DMS 273 (cell line): ENCODE results near the gene BSN.

ENCODE experiments used
- DNase-seq: peaks from one replicate; lab custom pipeline; 2025; ENCODE audit not compliant: unreplicated experiment; lab: John Stamatoyannopoulos, UW

Gene BSN, protein sequence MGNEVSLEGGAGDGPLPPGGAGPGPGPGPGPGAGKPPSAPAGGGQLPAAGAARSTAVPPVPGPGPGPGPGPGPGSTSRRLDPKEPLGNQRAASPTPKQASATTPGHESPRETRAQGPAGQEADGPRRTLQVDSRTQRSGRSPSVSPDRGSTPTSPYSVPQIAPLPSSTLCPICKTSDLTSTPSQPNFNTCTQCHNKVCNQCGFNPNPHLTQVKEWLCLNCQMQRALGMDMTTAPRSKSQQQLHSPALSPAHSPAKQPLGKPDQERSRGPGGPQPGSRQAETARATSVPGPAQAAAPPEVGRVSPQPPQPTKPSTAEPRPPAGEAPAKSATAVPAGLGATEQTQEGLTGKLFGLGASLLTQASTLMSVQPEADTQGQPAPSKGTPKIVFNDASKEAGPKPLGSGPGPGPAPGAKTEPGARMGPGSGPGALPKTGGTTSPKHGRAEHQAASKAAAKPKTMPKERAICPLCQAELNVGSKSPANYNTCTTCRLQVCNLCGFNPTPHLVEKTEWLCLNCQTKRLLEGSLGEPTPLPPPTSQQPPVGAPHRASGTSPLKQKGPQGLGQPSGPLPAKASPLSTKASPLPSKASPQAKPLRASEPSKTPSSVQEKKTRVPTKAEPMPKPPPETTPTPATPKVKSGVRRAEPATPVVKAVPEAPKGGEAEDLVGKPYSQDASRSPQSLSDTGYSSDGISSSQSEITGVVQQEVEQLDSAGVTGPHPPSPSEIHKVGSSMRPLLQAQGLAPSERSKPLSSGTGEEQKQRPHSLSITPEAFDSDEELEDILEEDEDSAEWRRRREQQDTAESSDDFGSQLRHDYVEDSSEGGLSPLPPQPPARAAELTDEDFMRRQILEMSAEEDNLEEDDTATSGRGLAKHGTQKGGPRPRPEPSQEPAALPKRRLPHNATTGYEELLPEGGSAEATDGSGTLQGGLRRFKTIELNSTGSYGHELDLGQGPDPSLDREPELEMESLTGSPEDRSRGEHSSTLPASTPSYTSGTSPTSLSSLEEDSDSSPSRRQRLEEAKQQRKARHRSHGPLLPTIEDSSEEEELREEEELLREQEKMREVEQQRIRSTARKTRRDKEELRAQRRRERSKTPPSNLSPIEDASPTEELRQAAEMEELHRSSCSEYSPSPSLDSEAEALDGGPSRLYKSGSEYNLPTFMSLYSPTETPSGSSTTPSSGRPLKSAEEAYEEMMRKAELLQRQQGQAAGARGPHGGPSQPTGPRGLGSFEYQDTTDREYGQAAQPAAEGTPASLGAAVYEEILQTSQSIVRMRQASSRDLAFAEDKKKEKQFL (N-terminal part only)

DNA sequence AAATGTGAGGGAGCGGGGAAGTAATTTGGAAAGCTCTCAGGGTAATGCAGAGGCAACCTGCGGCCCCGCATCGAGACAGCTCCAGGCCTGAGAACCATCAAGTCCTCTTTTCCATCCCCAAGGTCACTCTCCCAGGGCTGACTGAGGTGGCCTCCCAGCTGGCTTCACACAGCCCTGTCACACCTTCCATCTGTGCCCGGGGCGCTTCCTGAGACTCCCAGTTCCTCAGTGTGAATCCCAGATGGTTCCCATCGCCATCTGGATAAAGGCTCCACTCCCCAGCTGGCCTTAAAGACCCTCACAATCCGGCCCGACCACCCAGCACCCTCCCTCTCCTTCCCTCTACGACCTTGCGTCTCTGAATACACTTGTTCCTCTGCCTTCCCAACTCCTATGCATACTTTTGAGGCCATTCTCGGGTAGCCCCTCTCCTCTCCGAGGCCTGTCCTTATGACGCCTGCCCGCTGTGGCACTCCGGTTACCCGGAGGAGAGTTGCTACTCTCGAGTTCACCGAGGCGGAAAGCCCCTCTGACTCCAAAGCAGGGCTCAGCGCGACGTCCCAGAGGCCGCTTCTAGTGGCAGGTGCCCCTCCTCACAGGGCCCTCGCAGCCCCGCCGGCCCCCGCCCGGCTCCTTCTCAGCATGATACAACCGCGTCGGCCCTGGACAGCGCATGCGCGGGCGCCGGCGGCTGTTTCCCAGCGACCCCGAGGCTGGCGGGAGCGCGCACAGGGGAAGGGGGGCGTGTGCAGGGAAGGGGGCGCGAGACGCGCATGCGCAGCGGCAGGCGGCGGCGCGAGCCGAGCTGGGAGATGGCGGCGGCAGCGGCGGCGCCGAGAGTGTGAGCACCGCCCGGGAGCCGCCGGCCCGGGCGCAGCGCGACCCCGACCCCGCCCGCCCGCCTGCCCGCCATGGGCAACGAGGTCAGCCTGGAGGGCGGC is at the start of gene BSN:
BSN (plus strand) TSS at position 786 of the 941 bp plus-strand sequence; CDS start at position 912, 126 bp downstream.
- DNase-seq: peak; percentile 95

DNA sequence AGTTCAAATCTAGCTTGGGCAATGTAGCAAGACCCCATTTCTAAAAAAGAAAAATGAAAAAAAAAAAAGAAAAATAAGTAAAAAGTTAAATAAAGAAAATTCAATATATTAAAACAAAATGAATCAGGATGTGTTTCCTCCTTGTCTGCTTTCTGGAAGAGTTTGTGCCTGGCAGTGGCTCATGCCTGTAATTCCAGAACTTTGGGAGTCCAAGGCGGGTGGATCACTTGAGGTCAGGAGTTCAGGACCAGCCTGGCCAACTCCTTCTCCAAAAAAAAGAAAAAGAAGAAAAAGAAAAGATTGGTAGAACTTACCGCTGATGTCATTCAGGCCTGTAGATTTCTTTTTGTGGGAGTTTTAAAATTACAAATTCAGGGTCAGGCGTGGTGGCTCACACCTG is 47.4 kb upstream of the BSN start:
- DNase-seq: no peak

DNA sequence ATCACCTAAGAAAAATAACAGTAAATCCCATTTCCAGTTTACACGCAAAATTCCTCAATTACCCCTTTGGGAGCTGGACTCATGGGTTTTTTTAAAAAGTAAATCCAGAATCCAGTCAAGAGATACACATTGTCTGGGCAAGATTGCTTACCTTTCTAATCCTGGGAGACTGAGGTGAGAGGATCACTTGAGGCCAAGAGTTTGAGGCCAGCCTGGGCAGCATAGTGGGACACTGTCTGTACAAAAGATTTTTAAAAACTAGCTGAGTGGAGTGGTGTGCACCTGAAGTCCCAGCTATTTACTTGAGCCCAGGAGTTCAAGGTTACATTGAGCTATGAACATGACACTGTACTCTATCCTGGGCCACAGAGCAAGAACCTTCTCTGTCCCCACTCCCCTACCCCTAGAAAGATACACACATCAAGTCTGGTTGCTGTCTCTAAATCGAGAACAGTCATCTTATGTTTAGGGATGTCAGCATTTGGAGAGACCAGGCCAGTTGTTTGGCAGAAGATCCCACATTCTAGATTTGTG is 45.2 kb upstream of the BSN start:
- DNase-seq: no peak

DNA sequence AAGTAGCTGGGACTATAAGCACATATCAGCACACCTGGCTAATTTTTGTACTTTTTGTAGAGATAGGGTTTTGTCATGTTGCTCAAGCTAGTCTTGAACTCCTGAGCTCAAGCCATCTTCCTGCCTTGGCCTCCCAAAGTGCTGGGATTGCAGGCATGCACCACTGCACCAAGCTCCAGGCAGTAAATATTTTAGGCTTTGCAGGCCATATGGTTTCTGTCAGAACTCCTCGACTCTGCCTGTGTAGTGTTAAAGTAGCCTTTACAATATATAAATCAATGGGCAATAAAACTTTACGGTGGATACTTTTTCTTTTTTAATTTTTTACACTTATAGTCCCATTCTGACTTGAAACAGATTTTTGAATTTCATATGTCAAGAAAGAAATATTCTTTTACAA is 42.6 kb upstream of the BSN start:
- DNase-seq: no peak

DNA sequence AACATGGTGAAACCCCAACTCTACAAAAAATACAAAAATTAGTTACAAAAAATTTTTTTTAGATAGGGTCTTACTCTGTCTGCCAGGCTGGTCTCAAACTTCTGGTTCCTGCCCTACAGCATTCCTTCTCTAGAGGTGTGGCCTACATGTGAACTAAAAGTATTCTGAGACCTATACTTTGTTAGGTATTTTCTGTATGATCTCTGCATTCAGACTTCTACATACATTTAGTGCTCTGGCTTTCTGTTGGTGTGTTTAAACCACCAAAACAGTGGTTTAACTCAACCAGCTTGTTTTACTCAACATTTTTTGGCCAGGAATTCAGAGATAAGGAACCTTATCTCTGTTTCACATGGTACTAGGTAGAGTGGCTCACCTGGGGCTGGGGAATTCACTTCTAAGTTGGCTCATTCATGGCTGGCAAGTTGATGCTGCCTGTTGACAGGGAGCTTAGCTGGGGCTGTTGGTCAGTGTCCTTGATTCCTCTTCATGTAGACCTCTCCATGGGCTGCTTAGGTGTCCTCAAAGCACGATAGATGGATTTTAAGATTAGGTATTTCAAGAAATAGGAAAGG is 41.4 kb upstream of the BSN start:
- DNase-seq: no peak

DNA sequence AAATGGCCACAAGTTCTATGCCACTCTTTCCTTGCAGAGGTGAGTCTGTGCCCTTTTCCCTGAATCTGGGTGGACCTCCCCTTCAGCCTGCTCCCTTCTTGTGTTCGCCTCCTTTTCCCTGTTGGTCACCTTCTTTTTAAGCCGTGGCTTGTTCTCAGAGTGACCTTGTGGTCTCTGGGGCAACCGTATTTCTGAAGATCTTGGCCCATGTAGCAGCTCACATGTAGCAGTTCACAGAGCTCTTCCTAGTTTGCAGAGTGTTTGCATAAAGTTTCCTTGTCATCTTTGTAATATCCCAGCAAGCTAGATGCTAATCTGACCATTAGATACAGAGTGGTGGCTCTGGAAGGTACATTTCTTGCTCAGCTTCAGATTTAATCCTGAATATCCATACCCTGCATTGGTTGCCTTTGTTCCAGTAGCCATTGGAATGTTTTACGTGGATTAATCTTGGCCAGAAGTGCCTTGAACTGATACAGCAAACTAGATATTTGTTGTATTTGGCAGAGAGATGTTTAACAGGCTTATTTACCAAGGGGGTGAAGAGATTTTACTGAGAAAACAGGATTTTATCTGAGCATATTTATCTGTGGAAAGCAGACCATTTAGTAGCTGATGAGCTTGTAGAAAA is 40.7 kb upstream of the BSN start:
- no peak for DNase-seq

DNA sequence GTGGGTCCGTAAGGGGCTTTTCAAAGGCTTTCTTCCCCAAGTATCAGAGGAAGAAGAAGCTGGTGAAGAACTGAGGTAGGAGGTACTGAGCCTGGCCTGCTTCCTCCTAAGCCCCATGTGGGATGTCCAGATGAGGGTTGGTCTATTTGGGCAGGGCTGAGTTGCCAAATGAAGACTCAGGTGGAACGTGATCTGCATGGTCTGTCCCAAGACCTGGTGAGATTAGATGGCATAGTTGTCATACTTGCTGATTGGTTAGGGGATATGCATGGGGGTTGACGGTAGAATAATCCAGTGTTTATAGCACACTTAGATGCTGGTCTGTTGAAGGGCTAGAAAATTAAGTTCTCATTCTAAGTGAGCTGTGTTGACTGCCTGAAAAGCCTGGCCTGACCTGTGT is 36.3 kb upstream of the BSN start:
- DNase-seq: no peak

DNA sequence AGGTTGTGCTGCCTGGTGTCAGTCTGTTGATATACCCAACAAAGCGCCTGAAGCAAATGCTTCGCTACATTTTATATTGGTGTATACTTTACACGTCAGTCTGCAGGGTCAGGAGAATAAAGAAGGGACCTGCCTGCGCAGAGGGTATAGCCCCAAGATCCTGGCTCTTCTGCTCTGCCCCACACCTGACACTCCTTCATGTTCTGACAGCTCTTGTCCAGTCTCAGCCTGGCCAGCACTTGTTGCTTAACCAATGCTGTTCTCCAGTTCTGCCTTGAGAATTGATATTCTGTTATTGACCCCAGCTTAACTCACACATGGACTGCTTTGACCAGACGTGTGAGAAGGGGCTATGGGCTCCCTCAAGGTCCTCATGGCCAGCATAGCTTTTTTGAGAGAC is 35.8 kb upstream of the BSN start:
- no peak for DNase-seq

DNA sequence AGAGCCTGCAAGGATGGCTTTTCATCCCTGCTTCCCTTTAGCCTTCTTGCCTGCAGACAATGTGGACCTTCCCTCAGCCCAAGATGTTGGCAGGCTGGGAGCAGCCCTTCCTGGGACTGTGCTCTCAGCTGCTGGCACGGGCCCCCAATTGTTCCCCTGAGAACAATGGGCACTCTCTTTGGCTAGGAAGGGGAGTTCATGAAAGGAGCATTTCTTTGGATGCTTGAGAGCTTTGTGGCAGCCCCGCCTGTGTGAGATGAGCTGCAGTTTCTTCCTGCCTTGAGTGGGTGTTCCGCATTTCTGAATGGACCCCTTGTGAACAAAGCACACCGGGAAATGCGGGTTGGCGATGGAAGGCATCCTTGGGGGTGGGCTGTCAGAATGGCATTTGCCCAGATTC is 35.0 kb upstream of the BSN start:
- DNase-seq: no peak

DNA sequence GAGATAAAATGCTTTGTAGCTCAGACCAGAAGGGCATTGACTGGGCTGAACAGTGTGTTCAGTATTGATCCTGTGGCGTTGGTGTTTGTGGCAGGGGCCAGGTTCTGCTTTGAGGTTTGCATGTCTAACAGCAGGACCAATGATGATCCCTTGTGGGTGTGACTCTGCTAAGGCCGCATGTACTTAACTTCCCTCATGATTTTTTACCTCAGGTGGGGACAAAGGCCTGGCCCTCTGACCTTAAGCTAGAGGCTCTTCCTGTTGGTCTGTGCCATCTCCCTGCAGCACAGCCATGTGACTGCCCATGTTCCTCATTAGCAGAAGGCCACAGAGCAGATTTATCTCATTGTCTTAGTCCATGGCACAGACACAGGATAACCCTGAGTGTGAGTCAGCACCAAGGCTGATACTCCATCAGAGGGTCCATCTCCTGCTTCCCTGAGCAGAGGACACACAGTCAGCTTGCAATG is 34.3 kb upstream of the BSN start:
- no peak for DNase-seq

DNA sequence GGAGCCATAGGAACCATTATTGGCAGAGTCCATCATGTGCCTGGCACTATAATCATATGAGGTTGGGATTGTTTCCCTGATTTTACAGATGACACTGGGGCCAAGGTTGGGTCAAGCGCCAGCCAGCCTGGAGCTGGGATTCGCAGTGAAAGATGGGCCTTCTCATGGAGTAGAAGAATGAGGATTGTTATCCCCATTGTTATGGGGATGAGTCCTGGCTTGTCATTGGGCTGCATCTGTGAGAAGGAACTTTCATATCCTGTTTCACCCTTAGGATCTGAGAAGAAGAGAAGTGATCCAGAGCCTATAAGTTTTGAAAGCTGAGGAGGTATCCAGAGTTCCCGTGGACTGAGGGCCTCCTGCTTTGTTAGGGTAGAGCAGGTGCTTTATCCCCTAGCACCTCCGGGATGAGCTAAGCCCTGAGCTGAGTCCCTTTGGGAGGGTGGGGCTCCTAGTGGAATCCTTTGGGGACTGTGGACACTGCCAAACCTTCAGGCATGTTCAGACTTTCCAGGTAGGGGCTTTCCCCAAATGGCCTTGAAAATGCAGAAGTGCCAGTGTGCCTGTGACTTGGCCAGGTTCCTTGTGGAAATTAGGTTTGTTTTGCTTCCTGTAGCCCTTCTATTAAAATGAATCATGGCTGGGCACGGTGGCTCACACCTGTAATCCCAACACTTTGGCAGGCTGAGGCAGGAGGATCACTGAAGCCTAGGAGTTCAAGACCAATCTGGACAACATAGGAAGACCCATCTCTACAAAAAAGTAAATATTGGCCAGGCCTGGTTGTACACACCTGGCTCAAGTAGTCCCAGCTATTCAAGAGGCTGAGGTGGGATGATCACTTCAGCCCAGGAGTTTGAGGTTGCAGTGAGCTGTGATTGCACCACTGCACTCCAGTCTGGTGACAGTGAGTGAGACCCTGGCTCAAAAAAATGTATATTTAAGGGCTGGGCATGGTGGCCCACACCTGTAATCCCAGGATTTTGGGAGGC is 30.2 kb upstream of the BSN start:
- no peak for DNase-seq

DNA sequence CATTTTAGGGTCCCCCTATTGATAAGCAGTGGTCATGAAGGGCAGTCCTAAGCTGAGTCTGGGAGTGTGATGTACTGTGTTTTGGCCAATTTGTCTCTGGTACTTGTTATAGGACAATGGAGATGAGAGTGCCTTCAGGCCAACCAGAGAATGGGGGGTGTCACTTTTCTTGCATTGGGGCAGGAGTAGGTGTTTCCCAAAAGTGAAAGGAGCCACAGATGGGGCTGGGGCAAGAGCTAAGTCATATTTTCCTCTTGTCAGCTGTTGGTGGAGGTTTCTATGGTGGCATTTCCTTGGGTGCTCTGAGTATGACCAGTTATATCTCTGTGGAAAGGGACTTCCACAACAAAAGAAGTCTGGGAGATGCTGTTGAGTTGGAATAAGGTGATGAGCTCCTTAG is 24.7 kb upstream of the BSN start:
- no peak for DNase-seq

DNA sequence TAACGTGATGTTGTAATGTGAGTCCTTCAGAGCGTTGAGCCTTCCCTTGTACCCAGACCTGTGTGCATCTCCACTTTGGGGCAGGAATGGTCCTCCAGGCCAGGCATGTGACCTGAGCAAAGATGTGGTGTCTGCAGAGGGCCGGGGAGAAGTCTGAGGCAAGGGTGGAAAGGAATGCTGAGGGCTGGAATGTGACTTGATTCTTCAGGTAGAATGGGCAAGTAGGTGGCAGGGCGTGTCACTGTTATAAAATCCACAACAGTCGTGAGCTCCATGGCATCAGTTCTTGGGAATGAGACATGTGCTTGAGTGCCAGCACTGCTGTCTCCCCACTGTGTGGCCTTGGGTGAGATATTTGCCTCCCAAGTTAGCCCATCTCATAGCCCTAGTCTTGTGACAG is 24.0 kb upstream of the BSN start:
- DNase-seq: no peak

DNA sequence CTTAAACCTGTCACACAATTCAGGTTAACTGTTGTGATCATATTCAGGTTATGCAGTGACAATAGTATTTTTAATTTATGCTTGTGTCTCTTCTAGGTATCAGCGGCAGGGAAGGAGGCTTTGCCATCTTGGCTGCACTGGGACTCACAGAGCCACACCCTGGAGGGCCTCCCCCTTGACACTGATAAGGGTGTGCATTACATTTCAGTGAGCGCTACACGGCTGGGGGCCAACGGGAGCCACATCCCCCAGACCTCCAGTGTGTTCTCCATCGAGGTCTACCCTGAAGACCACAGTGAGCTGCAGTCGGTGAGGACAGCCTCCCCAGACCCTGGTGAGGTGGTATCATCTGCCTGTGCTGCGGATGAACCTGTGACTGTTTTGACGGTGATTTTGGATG is 23.6 kb upstream of the BSN start:
- DNase-seq: no peak

DNA sequence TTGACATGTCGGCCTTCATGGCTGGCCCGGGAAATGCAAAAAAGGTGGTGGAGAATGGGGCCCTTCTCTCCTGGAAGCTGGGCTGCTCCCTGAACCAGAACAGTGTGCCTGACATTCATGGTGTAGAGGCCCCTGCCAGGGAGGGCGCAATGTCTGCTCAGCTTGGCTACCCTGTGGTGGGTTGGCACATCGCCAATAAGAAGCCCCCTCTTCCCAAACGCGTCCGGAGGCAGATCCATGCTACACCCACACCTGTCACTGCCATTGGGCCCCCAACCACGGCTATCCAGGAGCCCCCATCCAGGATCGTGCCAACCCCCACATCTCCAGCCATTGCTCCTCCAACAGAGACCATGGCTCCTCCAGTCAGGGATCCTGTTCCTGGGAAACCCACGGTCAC is 23.1 kb upstream of the BSN start:
- DNase-seq: no peak

DNA sequence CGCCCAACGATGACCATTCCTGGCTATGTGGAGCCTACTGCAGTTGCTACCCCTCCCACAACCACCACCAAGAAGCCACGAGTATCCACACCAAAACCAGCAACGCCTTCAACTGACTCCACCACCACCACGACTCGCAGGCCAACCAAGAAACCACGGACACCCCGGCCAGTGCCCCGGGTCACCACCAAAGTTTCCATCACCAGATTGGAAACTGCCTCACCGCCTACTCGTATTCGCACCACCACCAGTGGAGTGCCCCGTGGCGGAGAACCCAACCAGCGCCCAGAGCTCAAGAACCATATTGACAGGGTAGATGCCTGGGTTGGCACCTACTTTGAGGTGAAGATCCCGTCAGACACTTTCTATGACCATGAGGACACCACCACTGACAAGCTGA is 22.6 kb upstream of the BSN start:
- DNase-seq: no peak

DNA sequence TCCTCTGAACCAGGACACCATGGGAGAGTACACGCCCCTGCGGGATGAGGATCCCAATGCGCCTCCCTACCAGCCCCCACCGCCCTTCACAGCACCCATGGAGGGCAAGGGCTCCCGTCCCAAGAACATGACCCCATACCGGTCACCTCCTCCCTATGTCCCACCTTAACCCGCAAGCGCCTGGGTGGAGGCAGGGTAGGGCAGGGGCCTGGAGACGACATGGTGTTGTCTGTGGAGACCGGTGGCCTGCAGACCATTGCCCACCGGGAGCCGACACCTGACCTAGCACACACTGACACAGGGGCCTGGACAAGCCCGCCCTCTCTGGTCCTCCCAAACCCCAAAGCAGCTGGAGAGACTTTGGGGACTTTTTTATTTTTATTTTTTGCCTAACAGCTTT is 21.2 kb upstream of the BSN start:
- DNase-seq: no peak
